Erythroblast (primary cell): ENCODE measurements around the gene KCNMA1.

Experiments used
- GATA1 ChIP-seq: IDR thresholded peaks from 2 replicates; pipeline ENCODE4 v1.6.1; 2011; ENCODE audit warnings: low read depth, mild to moderate bottlenecking, control low read depth, low read length, moderate library complexity
- POLR2A ChIP-seq: IDR thresholded peaks from 2 replicates; pipeline ENCODE4 v1.6.1; 2011; ENCODE audit warnings: mild to moderate bottlenecking, low read length

- TF ChIP-seq POLR2A, result no peak
- TF ChIP-seq GATA1, result no peak
Observed at GRCh38 chr10:77456414-77456813, 181.2 kb downstream of the KCNMA1 start.
